ENCODE data around the gene KLF3. TPM values are rescaled to one million over a fixed set of nuclear protein-coding genes. Genes with fewer than 3 reads are reported as not detected.

Gene KLF3
- total and polyA plus RNA-seq, 8 donors = 13.0 to 113 (median 55.0) TPM

GRCh38 chr4:38618505-38618904 is 45.5 kb upstream of the KLF3 start:
- 80 to 92% (median 87%) methylated on average over 3 of the region's 3 CpGs for WGBS, 5 donors
- no peaks in the 10 kb centered on the region for H3K27me3 ChIP-seq
- peak overlapping the region in 1 of 5 donors; percentile 8 for H3K27ac ChIP-seq
- DNase-seq = no peak
- H3K4me3 ChIP-seq = no peak overlapping the region
- peaks cover 20 to 53% (median 35%) of the 10 kb centered on the region in 4 donors for H3K4me1 ChIP-seq
- H3K9me3 ChIP-seq = no peaks in the 10 kb centered on the region
- TF ChIP-seq EP300 (IDR thresholded peaks at IDR 0.05) (no peak), CTCF (IDR thresholded peaks at IDR 0.05) (no peak), POLR2A (IDR thresholded peaks at IDR 0.05) (no peak), POLR2AphosphoS5 (IDR thresholded peaks at IDR 0.05) (no peak)
- no peaks in the 10 kb centered on the region for H3K36me3 ChIP-seq
- intact Hi-C loops (cut with DNase I; ENCODE audit: low total_unique reads) = no loop called here

- intact Hi-C loops (cut with DNase I; ENCODE audit: low total_unique reads) = no loop called here
- H3K36me3 ChIP-seq = no peaks in the 10 kb centered on the region
- H3K4me3 ChIP-seq = no peak overlapping the region
- H3K4me1 ChIP-seq = peaks cover 16 to 45% (median 31%) of the 10 kb centered on the region in 4 donors
- H3K9me3 ChIP-seq = no peaks in the 10 kb centered on the region
- WGBS, 5 donors = 83 to 93% (median 91%) methylated on average over 3 of the region's 3 CpGs
- peak overlapping the region in 1 of 5 donors; percentile 83 for H3K27ac ChIP-seq
- DNase-seq = no peak
- no peaks in the 10 kb centered on the region for H3K27me3 ChIP-seq
- TF ChIP-seq POLR2AphosphoS5 (IDR thresholded peaks at IDR 0.05) (no peak), EP300 (IDR thresholded peaks at IDR 0.05) (no peak), CTCF (IDR thresholded peaks at IDR 0.05) (no peak), POLR2A (IDR thresholded peaks at IDR 0.05) (no peak)
These were observed 44.7 kb upstream of the KLF3 start for GRCh38 chr4:38619316-38619715.

- TF ChIP-seq POLR2AphosphoS5 (IDR thresholded peaks at IDR 0.05) = no peak
- TF ChIP-seq CTCF (IDR thresholded peaks at IDR 0.05) = no peak
- TF ChIP-seq POLR2A (IDR thresholded peaks at IDR 0.05) = no peak
- no peak for TF ChIP-seq EP300 (IDR thresholded peaks at IDR 0.05)
- peaks cover 14 to 41% (median 30%) of the 10 kb centered on the region in 4 donors for H3K4me1 ChIP-seq
- H3K36me3 ChIP-seq = no peaks in the 10 kb centered on the region
- intact Hi-C loops (cut with DNase I; ENCODE audit: low total_unique reads) = no loop called here
- no peaks in the 10 kb centered on the region for H3K27me3 ChIP-seq
- no peak overlapping the region for H3K4me3 ChIP-seq
- 43 to 83% (median 55%) methylated on average over 1 of the region's 1 CpG for WGBS, 5 donors
- H3K27ac ChIP-seq = peak overlapping the region in 3 of 5 donors; percentile 83 to 92 (median 84)
- DNase-seq = no peak
- no peaks in the 10 kb centered on the region for H3K9me3 ChIP-seq
These were observed 43.9 kb upstream of the KLF3 start for GRCh38 chr4:38620065-38620464.

GRCh38 chr4:38620527-38621027 is 43.4 kb upstream of the KLF3 start:
- Histone ChIP-seq H3K27me3 (no peaks in the 10 kb centered on the region), H3K4me1 (peaks cover 14 to 42% (median 30%) of the 10 kb centered on the region in 4 donors), H3K27ac (peak overlapping the region in 4 of 5 donors; percentile 83 to 92 (median 84)), H3K4me3 (no peak overlapping the region), H3K36me3 (no peaks in the 10 kb centered on the region), H3K9me3 (no peaks in the 10 kb centered on the region)
- no peak for TF ChIP-seq POLR2A (IDR thresholded peaks at IDR 0.05)
- TF ChIP-seq CTCF (IDR thresholded peaks at IDR 0.05) = no peak
- no peak for TF ChIP-seq POLR2AphosphoS5 (IDR thresholded peaks at IDR 0.05)
- TF ChIP-seq EP300 (IDR thresholded peaks at IDR 0.05) = no peak
- DNase-seq = no peak
- intact Hi-C loops (cut with DNase I; ENCODE audit: low total_unique reads) = no loop called here
- 50 to 65% (median 59%) methylated on average over 2 of the region's 2 CpGs for WGBS, 5 donors

All from stomach (tissue), 9 donors.